ENCODE measurements around the gene BATF3.

DNA sequence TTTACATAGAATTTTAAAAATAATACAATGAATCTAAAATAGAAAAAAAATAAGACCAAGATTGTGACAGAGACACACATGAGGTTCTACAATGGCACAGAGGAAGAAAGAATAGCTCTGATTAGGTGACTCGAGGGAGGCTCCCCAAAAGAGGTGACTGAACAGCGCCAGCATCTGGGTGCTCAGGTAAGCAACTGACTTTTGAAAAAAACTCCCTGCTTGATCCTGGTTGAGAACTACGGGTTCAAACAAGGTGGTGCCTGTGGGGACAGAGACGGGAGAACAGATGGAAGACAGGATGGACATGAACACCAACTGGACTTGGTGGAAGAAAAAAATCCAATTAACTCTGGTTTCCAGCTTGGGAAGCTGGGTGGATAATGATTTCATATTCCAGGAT lies 22.5 kb downstream of the BATF3 start:
- TF ChIP-seq, protein P1, sequence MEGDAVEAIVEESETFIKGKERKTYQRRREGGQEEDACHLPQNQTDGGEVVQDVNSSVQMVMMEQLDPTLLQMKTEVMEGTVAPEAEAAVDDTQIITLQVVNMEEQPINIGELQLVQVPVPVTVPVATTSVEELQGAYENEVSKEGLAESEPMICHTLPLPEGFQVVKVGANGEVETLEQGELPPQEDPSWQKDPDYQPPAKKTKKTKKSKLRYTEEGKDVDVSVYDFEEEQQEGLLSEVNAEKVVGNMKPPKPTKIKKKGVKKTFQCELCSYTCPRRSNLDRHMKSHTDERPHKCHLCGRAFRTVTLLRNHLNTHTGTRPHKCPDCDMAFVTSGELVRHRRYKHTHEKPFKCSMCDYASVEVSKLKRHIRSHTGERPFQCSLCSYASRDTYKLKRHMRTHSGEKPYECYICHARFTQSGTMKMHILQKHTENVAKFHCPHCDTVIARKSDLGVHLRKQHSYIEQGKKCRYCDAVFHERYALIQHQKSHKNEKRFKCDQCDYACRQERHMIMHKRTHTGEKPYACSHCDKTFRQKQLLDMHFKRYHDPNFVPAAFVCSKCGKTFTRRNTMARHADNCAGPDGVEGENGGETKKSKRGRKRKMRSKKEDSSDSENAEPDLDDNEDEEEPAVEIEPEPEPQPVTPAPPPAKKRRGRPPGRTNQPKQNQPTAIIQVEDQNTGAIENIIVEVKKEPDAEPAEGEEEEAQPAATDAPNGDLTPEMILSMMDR (IDR thresholded peaks at IDR 0.05) = no peak
- TF ChIP-seq POLR2A (IDR thresholded peaks at IDR 0.05) = no peak
